GM12878 (cell line): ENCODE measurements around the gene TRIM50. TPM values are rescaled to one million over a fixed set of nuclear protein-coding genes. Genes with fewer than 3 reads are reported as not detected.
"Not testable (repeated sequence)": the region's sequence is repeated elsewhere in the genome, so short reads cannot be mapped to it uniquely, and the experiment has no call there.

Experiments used
- ATAC-seq: fragments of 200-7000 bp; cut with Tn5 transposase; 3 replicates; pipeline ENCODE4 v1.9.1; 2020; ENCODE audit warnings: mild to moderate bottlenecking, moderate library complexity
- BruUV-seq: library from RNA; stranded (reverse); fragments of 400-500 nt; replicated peaks from 2 replicates; lab custom pipeline; 2021; lab: Mats Ljungman, UMichigan
- CTCF ChIA-PET: fragments of 300-600 bp; sonication (Branson Sonifier 250); formaldehyde crosslinking; extraction: SDS; loops from one replicate; lab custom pipeline; 2021; ENCODE audit warnings: inconsistent platforms; lab: Yijun Ruan, JAX
- POLR2A ChIA-PET: fragments of 350-600 bp; formaldehyde crosslinking; extraction: SDS; loops from one replicate; lab custom pipeline; 2021; ENCODE audit warnings: inconsistent platforms; lab: Charles Lee
- RAD21 ChIA-PET: fragments of 300-600 bp; sonication (Branson Sonifier 250); formaldehyde crosslinking; loops from one replicate; lab custom pipeline; 2023; ENCODE audit warnings: antibody characterized with exemption; ENCODE audit not compliant: unreplicated experiment; lab: Charles Lee
- SMC1A ChIA-PET: fragments of 300-600 bp; sonication (Branson Sonifier 250); formaldehyde crosslinking; loops from one replicate; lab custom pipeline; 2023; ENCODE audit not compliant: unreplicated experiment, uncharacterized antibody; lab: Charles Lee
- DNase-seq: peaks from one replicate; pipeline ENCODE4 v3.0.0-alpha.2; 2011; ENCODE audit warnings: low read depth, low spot score
- FAIRE-seq: peaks from 3 replicates; lab custom pipeline; 2011; peaks lifted over from hg19 to GRCh38; lab: Jason Lieb, UNC
- H2AFZ ChIP-seq: 2 replicates; pipeline ENCODE4 v1.6.0; 2011; ENCODE audit warnings: low read depth, low read length, control low read depth; ENCODE audit not compliant: control insufficient read depth
- H3K27ac ChIP-seq: 2 replicates; pipeline ENCODE4 v1.5.1; 2011; ENCODE audit warnings: control low read depth; ENCODE audit not compliant: control insufficient read depth, insufficient read depth
- H3K27me3 ChIP-seq, 2 experiments: replicated peaks in 1 of 2; 2 replicates each; pipeline versions ENCODE4 v1.6.0 to v1.6.1; 2011; ENCODE audit warnings: low read length in 1 of 2; ENCODE audit not compliant: control insufficient read depth in 2 of 2, insufficient read depth in 2 of 2
- H3K36me3 ChIP-seq, 2 experiments: 2 replicates each; pipeline ENCODE4 v1.5.1; 2011; ENCODE audit warnings: low read length in 1 of 2; ENCODE audit not compliant: control insufficient read depth in 2 of 2, insufficient read depth in 2 of 2
- H3K4me1 ChIP-seq: 2 replicates; pipeline ENCODE4 v1.6.1; 2011; ENCODE audit warnings: mild to moderate bottlenecking, low read length, moderate library complexity, mixed read lengths; ENCODE audit not compliant: control insufficient read depth, insufficient read depth
- H3K4me2 ChIP-seq: 2 replicates; pipeline ENCODE4 v1.6.0; 2011; ENCODE audit warnings: control low read depth; ENCODE audit not compliant: control insufficient read depth, insufficient read depth
- H3K4me3 ChIP-seq: fragments of 200-600 bp; sonication (generic); 2 replicates; pipeline ENCODE4 v1.5.1; 2016
- H3K79me2 ChIP-seq: 2 replicates; pipeline ENCODE4 v1.6.0; 2011; ENCODE audit warnings: low read length; ENCODE audit not compliant: control insufficient read depth, insufficient read depth
- H3K9ac ChIP-seq: 2 replicates; pipeline ENCODE4 v1.8.0; 2011; ENCODE audit warnings: low read length, control low read depth, mixed read lengths; ENCODE audit not compliant: control insufficient read depth, insufficient read depth
- H3K9me3 ChIP-seq: replicated peaks from 3 replicates; pipeline ENCODE4 v1.5.1; 2011; ENCODE audit warnings: mild to moderate bottlenecking, low read length; ENCODE audit not compliant: control insufficient read depth, insufficient read depth
- H4K20me1 ChIP-seq: 2 replicates; pipeline ENCODE4 v1.6.0; 2011; ENCODE audit not compliant: control insufficient read depth, insufficient read depth
- WGBS: methylation state at CpG from one replicate; pipeline ENCODE4 v1.1.6; 2016; ENCODE audit warnings: low lambda C conversion rate; ENCODE audit not compliant: insufficient replicate concordance, insufficient coverage; ENCODE audit errors: missing lambda C conversion rate; 5-methylcytosine and 5-hydroxymethylcytosine counted together
- in situ Hi-C: fragments of 300-500 bp; cut with MboI; formaldehyde crosslinking; loops from 9 replicates; pipeline ENCODE4 v1.14.3; 2018; ENCODE audit warnings: mixed read lengths
- intact Hi-C: fragments of 100-400 bp; cut with micrococcal nuclease; formaldehyde crosslinking; loops from one replicate; pipeline ENCODE4 v1.14.2; 2022; ENCODE audit not compliant: unreplicated experiment
- polyA plus RNA-seq, 11 experiments: library from polyadenylated mRNA; depleted of rRNA in 4 of 11; unstranded in 6 of 11; stranded (reverse) in 5 of 11; fragments of >200 nt; fragmentation: Nextera tagmentation in 4 of 11; fragmentation: Illumina TruSeq in 1 of 11; extraction: Ambion mirVana in 4 of 11; extraction: Trizol in 1 of 11; gene quantifications; 1 replicate in 1 of 11; 2 replicates in 10 of 11; pipeline versions ENCODE4 v1.2.1 to v1.2.3, GENCODE V29; 2011 to 2016; ENCODE audit warnings: inconsistent platforms in 2 of 11, missing spikeins in 2 of 11, low read depth in 1 of 11
- total RNA-seq, 4 experiments: library from RNA; depleted of rRNA in 3 of 4; stranded (reverse); fragments of >200 nt in 3 of 4; fragmentation: Illumina TruSeq in 1 of 4; extraction: Trizol in 1 of 4; gene quantifications; 2 replicates each; pipeline versions ENCODE4 v1.2.1 to v1.2.3, GENCODE V29; 2013 to 2021

TRIM50 gene
- total and polyA plus RNA-seq, 10 of the 15 experiments (the other 5 are each of a cell fraction or from before 2014, with no cell fraction given): not detected

- POLR2A ChIA-PET, H3K9ac ChIP-seq, H4K20me1 ChIP-seq, intact Hi-C loops, in situ Hi-C loops, H3K36me3 ChIP-seq, BruUV-seq, H3K4me1 ChIP-seq, SMC1A ChIA-PET, FAIRE-seq, H2AFZ ChIP-seq, H3K27me3 ChIP-seq, H3K9me3 ChIP-seq, DNase-seq, H3K27ac ChIP-seq, H3K4me2 ChIP-seq, H3K79me2 ChIP-seq, ATAC-seq, H3K4me3 ChIP-seq: not testable (repeated sequence)
- 72% methylated on average over 10 of the region's 13 CpGs for WGBS
- ChIA-PET CTCF (interaction anchor here (1.3 to 1.7 kb wide), 2 partner anchors 69 to 124 kb away, joined by 3 to 5 read pairs; no protein-coding TSS in a partner anchor), RAD21 (interaction anchor here (0.9 kb wide), 1 partner anchor 124 kb away, joined by 3 read pairs; no protein-coding TSS in a partner anchor)
These were observed 433 bp downstream of the TRIM50 start for GRCh38 chr7:73327449-73327848.

DNA sequence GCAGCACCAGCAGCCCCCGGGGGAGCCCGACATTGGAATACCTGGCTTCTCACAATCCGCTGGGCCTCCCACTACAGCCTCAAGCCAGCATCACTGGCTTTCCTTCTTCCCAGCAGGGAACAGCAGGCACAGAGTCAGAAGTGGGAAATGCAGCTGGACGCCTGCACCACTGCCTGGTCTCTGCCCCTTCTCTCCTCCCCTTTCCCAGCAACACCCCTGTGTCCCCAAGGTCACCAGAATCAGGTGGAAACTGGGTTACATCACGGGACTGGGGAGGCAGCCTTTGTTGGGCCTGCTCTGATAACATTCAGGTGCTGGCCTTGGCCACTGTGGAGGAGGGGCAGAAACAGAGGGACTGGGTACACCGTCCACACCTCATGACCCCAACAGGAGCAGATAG lies 2.5 kb downstream of the TRIM50 start:
- H4K20me1 ChIP-seq, in situ Hi-C loops, H3K4me2 ChIP-seq, H3K9me3 ChIP-seq, H3K36me3 ChIP-seq, H2AFZ ChIP-seq, H3K27me3 ChIP-seq, BruUV-seq, intact Hi-C loops, H3K79me2 ChIP-seq, POLR2A ChIA-PET, SMC1A ChIA-PET, FAIRE-seq, DNase-seq, H3K4me3 ChIP-seq, ATAC-seq, H3K9ac ChIP-seq, H3K4me1 ChIP-seq, H3K27ac ChIP-seq: not testable (repeated sequence)
- ChIA-PET RAD21 (interaction anchor here (1.6 kb wide), 1 partner anchor 10 kb away, joined by 5 read pairs; no protein-coding TSS in a partner anchor), CTCF (interaction anchor here (1.7 to 3.3 kb wide), 2 partner anchors 119 to 127 kb away, joined by 6 to 33 read pairs; no protein-coding TSS in a partner anchor)
- WGBS: 71% methylated on average over 6 of the region's 6 CpGs
